Uterus (tissue), 4 donors: ENCODE measurements around the gene TLX2. TPM values are rescaled to one million over a fixed set of nuclear protein-coding genes. Genes with fewer than 3 reads are reported as not detected.

Experiments used
- DNase-seq, 2 donors: peaks; one replicate each; pipeline ENCODE4 v3.0.0-alpha.2; 2019 to 2020
- H3K27ac ChIP-seq, 2 donors: fragments of 200-600 bp; sonication (generic); 1 replicate in 1 of 2; 2 replicates in 1 of 2; pipeline ENCODE4 v1.5.1; 2016 to 2018
- H3K27me3 ChIP-seq, 2 donors: fragments of 200-600 bp; sonication (generic); one replicate each; pipeline ENCODE4 v1.5.1; 2018 to 2019; ENCODE audit warnings: control low read depth in 1 of 2
- H3K36me3 ChIP-seq, 2 donors: fragments of 200-600 bp; sonication (generic); one replicate each; pipeline ENCODE4 v1.5.1; 2019; ENCODE audit warnings: control low read depth in 1 of 2
- H3K4me1 ChIP-seq, 2 donors: fragments of 200-600 bp; sonication (generic); one replicate each; pipeline ENCODE4 v1.5.1; 2018 to 2019; ENCODE audit warnings: control low read depth in 1 of 2
- H3K4me3 ChIP-seq, 2 donors: fragments of 200-600 bp; sonication (generic); 1 replicate in 1 of 2; 2 replicates in 1 of 2; pipeline ENCODE4 v1.5.1; 2018 to 2019; ENCODE audit warnings: mild to moderate bottlenecking in 1 of 2
- H3K9me3 ChIP-seq, 2 donors: fragments of 200-600 bp; sonication (generic); one replicate each; pipeline ENCODE4 v1.5.1; 2019; ENCODE audit warnings: control low read depth in 1 of 2
- CTCF ChIP-seq, 4 experiments: fragments of 200-600 bp in 2 of 4; fragments of 450-650 bp in 2 of 4; sonication (generic) in 2 of 4; IDR thresholded peaks; one replicate each; pipeline ENCODE4 v1.5.1; 2016 to 2019; ENCODE audit warnings: antibody characterized with exemption in 4 of 4, mild to moderate bottlenecking in 2 of 4, moderate library complexity in 1 of 4
- POLR2A ChIP-seq, 2 donors: fragments of 450-650 bp; IDR thresholded peaks; one replicate each; pipeline ENCODE4 v1.6.1; 2016; ENCODE audit warnings: antibody characterized with exemption in 2 of 2, mild to moderate bottlenecking in 1 of 2, moderate library complexity in 1 of 2
- intact Hi-C: fragments of 100-400 bp; cut with DNase I; formaldehyde crosslinking; loops from one replicate; pipeline ENCODE4 v1.15.1; 2023; ENCODE audit warnings: low total_unique reads
- total RNA-seq, 4 donors: library from RNA; depleted of rRNA in 3 of 4; stranded (reverse); fragments of >200 nt in 3 of 4; gene quantifications; one replicate each; pipeline versions ENCODE4 v1.1.0 to v1.2.4, GENCODE V29; 2014 to 2023
- donor health status: DM: yes; HTN: yes; CAD: no.

Gene TLX2
- total RNA-seq, 4 donors from 2014 or later, result 0.55 TPM; not detected in 3

- H3K4me1 ChIP-seq, result no peaks in the 10 kb centered on the region
- no peak overlapping the region for H3K27ac ChIP-seq
- H3K9me3 ChIP-seq, result no peaks in the 10 kb centered on the region
- H3K27me3 ChIP-seq, result no peaks in the 10 kb centered on the region
- TF ChIP-seq CTCF (IDR thresholded peaks at IDR 0.05), result no peak
- no peak for TF ChIP-seq POLR2A (IDR thresholded peaks at IDR 0.05)
- no peak overlapping the region for H3K4me3 ChIP-seq
- intact Hi-C loops, result no loop called here
- DNase-seq, result no peak
- no peaks in the 10 kb centered on the region for H3K36me3 ChIP-seq
Measured at GRCh38 chr2:74542978-74543377, 28.7 kb downstream of the TLX2 start.

- intact Hi-C loops, result no loop called here
- Histone ChIP-seq H3K27me3 (no peaks in the 10 kb centered on the region), H3K36me3 (no peaks in the 10 kb centered on the region), H3K27ac (no peak overlapping the region), H3K9me3 (no peaks in the 10 kb centered on the region), H3K4me3 (no peak overlapping the region), H3K4me1 (no peaks in the 10 kb centered on the region)
- no peak for DNase-seq
- TF ChIP-seq CTCF (IDR thresholded peaks at IDR 0.05) (no peak), POLR2A (IDR thresholded peaks at IDR 0.05) (no peak)
Measured at GRCh38 chr2:74544634-74545033, 30.4 kb downstream of the TLX2 start.

- H3K4me1 ChIP-seq, result no peaks in the 10 kb centered on the region
- H3K9me3 ChIP-seq, result no peaks in the 10 kb centered on the region
- no peak overlapping the region for H3K4me3 ChIP-seq
- intact Hi-C loops, result no loop called here
- no peak for DNase-seq
- H3K27ac ChIP-seq, result no peak overlapping the region
- no peak for TF ChIP-seq POLR2A (IDR thresholded peaks at IDR 0.05)
- no peak for TF ChIP-seq CTCF (IDR thresholded peaks at IDR 0.05)
- H3K27me3 ChIP-seq, result no peaks in the 10 kb centered on the region
- H3K36me3 ChIP-seq, result no peaks in the 10 kb centered on the region
Measured at GRCh38 chr2:74546004-74546403, 31.8 kb downstream of the TLX2 start.

GRCh38 chr2:74548285-74548899 lies 34.1 kb downstream of the TLX2 start:
- H3K4me3 ChIP-seq, result peak overlapping the region; percentile 27 to 37
- no peak for DNase-seq
- no peaks in the 10 kb centered on the region for H3K9me3 ChIP-seq
- peaks cover 0 to 7% of the 10 kb centered on the region in 2 donors for H3K4me1 ChIP-seq
- H3K27me3 ChIP-seq, result no peaks in the 10 kb centered on the region
- H3K36me3 ChIP-seq, result no peaks in the 10 kb centered on the region
- intact Hi-C loops, result no loop called here
- TF ChIP-seq CTCF (IDR thresholded peaks at IDR 0.05) (no peak), POLR2A (IDR thresholded peaks at IDR 0.05) (no peak)
- peak overlapping the region; percentile 67 to 73 for H3K27ac ChIP-seq

GRCh38 chr2:74548900-74549826 lies 34.9 kb downstream of the TLX2 start:
- intact Hi-C loops, result no loop called here
- no peaks in the 10 kb centered on the region for H3K27me3 ChIP-seq
- peak in 1 of 2 donors; percentile 75 for DNase-seq
- no peak for TF ChIP-seq CTCF (IDR thresholded peaks at IDR 0.05)
- TF ChIP-seq POLR2A (IDR thresholded peaks at IDR 0.05), result peak in 1 of 2 donors; percentile 52
- peaks cover 0 to 9% of the 10 kb centered on the region in 2 donors for H3K4me1 ChIP-seq
- H3K9me3 ChIP-seq, result no peaks in the 10 kb centered on the region
- H3K4me3 ChIP-seq, result peak overlapping the region; percentile 27 to 37
- no peaks in the 10 kb centered on the region for H3K36me3 ChIP-seq
- H3K27ac ChIP-seq, result peak overlapping the region; percentile 67 to 73
